ENCODE measurements around the gene NAV2. TPM values are rescaled to one million over a fixed set of nuclear protein-coding genes. Genes with fewer than 3 reads are reported as not detected.
"Not testable (repeated sequence)": the region's sequence is repeated elsewhere in the genome, so short reads cannot be mapped to it uniquely, and the experiment has no call there.

NAV2 gene
- total RNA-seq, 1 experiment from 2014 or later, result 139 TPM

GRCh38 chr11:19891022-19891421 is 178.4 kb downstream of the NAV2 start:
- H3K27ac Mint-ChIP-seq (ENCODE audit: low read depth, unreplicated experiment), result no peak overlapping the region
- ChIA-PET CTCF (interaction anchor here (0.9 to 1.9 kb wide), 2 partner anchors 12 to 641 kb away, joined by 6 to 11 read pairs; no protein-coding TSS in a partner anchor), POLR2A (interaction anchor here (1.3 kb wide), 1 partner anchor 28 kb away, joined by 4 read pairs; no protein-coding TSS in a partner anchor)
- H3K4me3 Mint-ChIP-seq (ENCODE audit: unreplicated experiment), result no peak overlapping the region
- no peak for DNase-seq (ENCODE audit: unreplicated experiment)
- H3K4me1 Mint-ChIP-seq (ENCODE audit: insufficient read depth, unreplicated experiment), result peaks cover 26% of the 10 kb centered on the region
- intact Hi-C loops (cut with micrococcal nuclease), result no loop called here
- no peaks in the 10 kb centered on the region for H3K9me3 Mint-ChIP-seq (ENCODE audit: unreplicated experiment)
- no peaks in the 10 kb centered on the region for H3K27me3 Mint-ChIP-seq (ENCODE audit: insufficient read depth, unreplicated experiment)
- BruUV-seq (replicated peaks), result no TSS peak
- TF ChIP-seq, protein P1, sequence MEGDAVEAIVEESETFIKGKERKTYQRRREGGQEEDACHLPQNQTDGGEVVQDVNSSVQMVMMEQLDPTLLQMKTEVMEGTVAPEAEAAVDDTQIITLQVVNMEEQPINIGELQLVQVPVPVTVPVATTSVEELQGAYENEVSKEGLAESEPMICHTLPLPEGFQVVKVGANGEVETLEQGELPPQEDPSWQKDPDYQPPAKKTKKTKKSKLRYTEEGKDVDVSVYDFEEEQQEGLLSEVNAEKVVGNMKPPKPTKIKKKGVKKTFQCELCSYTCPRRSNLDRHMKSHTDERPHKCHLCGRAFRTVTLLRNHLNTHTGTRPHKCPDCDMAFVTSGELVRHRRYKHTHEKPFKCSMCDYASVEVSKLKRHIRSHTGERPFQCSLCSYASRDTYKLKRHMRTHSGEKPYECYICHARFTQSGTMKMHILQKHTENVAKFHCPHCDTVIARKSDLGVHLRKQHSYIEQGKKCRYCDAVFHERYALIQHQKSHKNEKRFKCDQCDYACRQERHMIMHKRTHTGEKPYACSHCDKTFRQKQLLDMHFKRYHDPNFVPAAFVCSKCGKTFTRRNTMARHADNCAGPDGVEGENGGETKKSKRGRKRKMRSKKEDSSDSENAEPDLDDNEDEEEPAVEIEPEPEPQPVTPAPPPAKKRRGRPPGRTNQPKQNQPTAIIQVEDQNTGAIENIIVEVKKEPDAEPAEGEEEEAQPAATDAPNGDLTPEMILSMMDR (IDR thresholded peaks at IDR 0.05; ENCODE audit: unreplicated experiment), result no peak
- peaks cover 38% of the 10 kb centered on the region for H3K36me3 Mint-ChIP-seq (ENCODE audit: insufficient read depth, unreplicated experiment)

- ChIA-PET CTCF (interaction anchor here (0.6 to 1.2 kb wide), 4 partner anchors 14 to 818 kb away, joined by 3 to 6 read pairs (median 4); no protein-coding TSS in a partner anchor), POLR2A (interaction anchor here (0.6 to 1.1 kb wide), 3 partner anchors 11 to 181 kb away, joined by 3 to 4 read pairs (median 3); no protein-coding TSS in a partner anchor)
- peak; percentile 67 for DNase-seq (ENCODE audit: unreplicated experiment)
- H3K27ac Mint-ChIP-seq (ENCODE audit: low read depth, unreplicated experiment), result peak overlapping the region; percentile 17
- no peaks in the 10 kb centered on the region for H3K27me3 Mint-ChIP-seq (ENCODE audit: insufficient read depth, unreplicated experiment)
- H3K36me3 Mint-ChIP-seq (ENCODE audit: insufficient read depth, unreplicated experiment), result peaks cover 30% of the 10 kb centered on the region
- H3K4me3 Mint-ChIP-seq (ENCODE audit: unreplicated experiment), result no peak overlapping the region
- TF ChIP-seq, protein P1 (IDR thresholded peaks at IDR 0.05; ENCODE audit: unreplicated experiment), result no peak
- peaks cover 26% of the 10 kb centered on the region for H3K4me1 Mint-ChIP-seq (ENCODE audit: insufficient read depth, unreplicated experiment)
- intact Hi-C loops (cut with micrococcal nuclease), result no loop called here
- no TSS peak for BruUV-seq (replicated peaks)
- no peaks in the 10 kb centered on the region for H3K9me3 Mint-ChIP-seq (ENCODE audit: unreplicated experiment)
Measured at GRCh38 chr11:19892387-19892786, 179.8 kb downstream of the NAV2 start.

DNA sequence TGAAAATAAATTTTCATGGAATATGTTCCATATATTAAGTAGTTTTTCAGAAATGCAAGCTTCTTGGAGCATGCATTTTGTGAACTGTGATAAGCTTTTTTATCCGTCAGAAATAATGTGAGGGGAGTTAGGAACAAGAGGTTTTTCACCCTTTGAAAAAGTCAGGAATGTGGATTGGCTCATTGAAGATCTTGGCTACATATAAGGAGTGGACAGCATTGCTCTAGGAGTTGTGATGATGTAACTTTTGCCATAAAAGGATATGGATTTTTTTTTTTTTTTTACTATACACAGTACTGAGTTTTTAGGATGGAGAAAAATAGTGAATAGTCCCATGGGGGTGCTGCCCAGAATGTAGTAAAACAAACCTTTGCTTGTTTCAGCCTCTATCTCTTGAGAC is 180.2 kb downstream of the NAV2 start:
- H3K27me3 Mint-ChIP-seq (ENCODE audit: insufficient read depth, unreplicated experiment), result no peaks in the 10 kb centered on the region
- no peak overlapping the region for H3K4me3 Mint-ChIP-seq (ENCODE audit: unreplicated experiment)
- ChIA-PET POLR2A (interaction anchor here (0.6 to 1.1 kb wide), 4 partner anchors 11 to 181 kb away, joined by 3 to 4 read pairs (median 3); no protein-coding TSS in a partner anchor), CTCF (interaction anchor here (0.6 to 1.2 kb wide), 4 partner anchors 13 to 818 kb away, joined by 3 to 6 read pairs (median 4); no protein-coding TSS in a partner anchor)
- H3K36me3 Mint-ChIP-seq (ENCODE audit: insufficient read depth, unreplicated experiment), result peaks cover 31% of the 10 kb centered on the region
- no peaks in the 10 kb centered on the region for H3K9me3 Mint-ChIP-seq (ENCODE audit: unreplicated experiment)
- TF ChIP-seq, protein P1 (IDR thresholded peaks at IDR 0.05; ENCODE audit: unreplicated experiment), result no peak
- H3K27ac Mint-ChIP-seq (ENCODE audit: low read depth, unreplicated experiment), result peak overlapping the region; percentile 17
- no peak for DNase-seq (ENCODE audit: unreplicated experiment)
- no TSS peak for BruUV-seq (replicated peaks)
- peaks cover 26% of the 10 kb centered on the region for H3K4me1 Mint-ChIP-seq (ENCODE audit: insufficient read depth, unreplicated experiment)
- intact Hi-C loops (cut with micrococcal nuclease), result no loop called here

DNA sequence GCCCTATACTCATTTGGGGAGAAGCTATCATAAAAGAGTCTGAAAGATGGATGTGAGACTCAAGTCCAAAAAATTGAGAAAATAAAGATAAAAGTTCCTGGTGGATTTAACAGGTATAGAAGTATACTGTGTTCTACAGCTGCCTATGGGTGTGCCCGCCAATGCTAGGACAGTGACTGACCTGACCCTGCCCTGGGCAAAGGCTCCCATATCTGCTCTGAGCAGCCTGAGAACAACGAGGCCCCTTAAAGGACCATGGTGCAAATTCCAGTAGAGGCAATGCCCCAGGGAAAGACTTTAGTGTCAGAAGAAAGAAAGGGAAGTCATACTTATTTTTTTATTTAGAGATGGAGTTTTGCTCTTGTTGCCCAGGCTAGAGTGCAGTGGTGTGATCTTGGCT is 181.8 kb downstream of the NAV2 start:
- ChIA-PET CTCF (interaction anchor here (0.6 to 2.3 kb wide), 3 partner anchors 9 to 341 kb away, joined by 3 to 6 read pairs (median 5); no protein-coding TSS in a partner anchor), POLR2A (no interaction called here)
- H3K9me3 Mint-ChIP-seq (ENCODE audit: unreplicated experiment), result no peaks in the 10 kb centered on the region
- no peak for DNase-seq (ENCODE audit: unreplicated experiment)
- intact Hi-C loops (cut with micrococcal nuclease), result no loop called here
- peaks cover 26% of the 10 kb centered on the region for H3K4me1 Mint-ChIP-seq (ENCODE audit: insufficient read depth, unreplicated experiment)
- TF ChIP-seq, protein P1 (IDR thresholded peaks at IDR 0.05; ENCODE audit: unreplicated experiment), result no peak
- no peak overlapping the region for H3K27ac Mint-ChIP-seq (ENCODE audit: low read depth, unreplicated experiment)
- no peak overlapping the region for H3K4me3 Mint-ChIP-seq (ENCODE audit: unreplicated experiment)
- no peaks in the 10 kb centered on the region for H3K27me3 Mint-ChIP-seq (ENCODE audit: insufficient read depth, unreplicated experiment)
- no TSS peak for BruUV-seq (replicated peaks)
- peaks cover 36% of the 10 kb centered on the region for H3K36me3 Mint-ChIP-seq (ENCODE audit: insufficient read depth, unreplicated experiment)

- H3K4me3 Mint-ChIP-seq (ENCODE audit: unreplicated experiment); DNase-seq (ENCODE audit: unreplicated experiment); intact Hi-C loops (cut with micrococcal nuclease); BruUV-seq (replicated peaks); H3K27ac Mint-ChIP-seq (ENCODE audit: low read depth, unreplicated experiment); POLR2A ChIA-PET; H3K9me3 Mint-ChIP-seq (ENCODE audit: unreplicated experiment); H3K27me3 Mint-ChIP-seq (ENCODE audit: insufficient read depth, unreplicated experiment): not testable (repeated sequence)
- Mint-ChIP-seq H3K4me1 (ENCODE audit: insufficient read depth, unreplicated experiment) (peaks cover 25% of the 10 kb centered on the region), H3K36me3 (ENCODE audit: insufficient read depth, unreplicated experiment) (peaks cover 36% of the 10 kb centered on the region)
- CTCF ChIA-PET, result interaction anchor here (1.1 to 2.3 kb wide), 2 partner anchors 11 to 332 kb away, joined by 3 to 5 read pairs; no protein-coding TSS in a partner anchor
Measured at GRCh38 chr11:19895037-19895436, 182.4 kb downstream of the NAV2 start.
